ENCODE data around the gene DGAT2L6. TPM values are rescaled to one million over a fixed set of nuclear protein-coding genes. Genes with fewer than 3 reads are reported as not detected.
"Not testable (repeated sequence)": the region's sequence is repeated elsewhere in the genome, so short reads cannot be mapped to it uniquely, and the experiment has no call there.

Gene DGAT2L6
- total and polyA plus RNA-seq, 2 experiments from 2014 or later = not detected

GRCh38 chrX:70196961-70197720 is 19.9 kb downstream of the DGAT2L6 start:
- peak; percentile 75 for DNase-seq (ENCODE audit: low spot score)

GRCh38 chrX:70201732-70202131 is 24.4 kb downstream of the DGAT2L6 start:
- 78% methylated on average over 5 of the region's 5 CpGs for WGBS (ENCODE audit: low lambda C conversion rate, missing lambda C conversion rate)
- no peaks in the 10 kb centered on the region for H3K36me3 ChIP-seq (replicated peaks; ENCODE audit: insufficient read depth, low read depth)
- no peaks in the 10 kb centered on the region for H3K79me2 ChIP-seq

More at GRCh38 chrX:70196961-70197720, 19.9 kb downstream of the DGAT2L6 start:
- no peaks in the 10 kb centered on the region for H4K20me1 ChIP-seq (ENCODE audit: insufficient read depth, poor library complexity, severe bottlenecking)
- no peak overlapping the region for H2AFZ ChIP-seq
- H3K4me3 ChIP-seq = no peak overlapping the region
- H3K79me2 ChIP-seq = no peaks in the 10 kb centered on the region
- TF ChIP-seq, protein P1, sequence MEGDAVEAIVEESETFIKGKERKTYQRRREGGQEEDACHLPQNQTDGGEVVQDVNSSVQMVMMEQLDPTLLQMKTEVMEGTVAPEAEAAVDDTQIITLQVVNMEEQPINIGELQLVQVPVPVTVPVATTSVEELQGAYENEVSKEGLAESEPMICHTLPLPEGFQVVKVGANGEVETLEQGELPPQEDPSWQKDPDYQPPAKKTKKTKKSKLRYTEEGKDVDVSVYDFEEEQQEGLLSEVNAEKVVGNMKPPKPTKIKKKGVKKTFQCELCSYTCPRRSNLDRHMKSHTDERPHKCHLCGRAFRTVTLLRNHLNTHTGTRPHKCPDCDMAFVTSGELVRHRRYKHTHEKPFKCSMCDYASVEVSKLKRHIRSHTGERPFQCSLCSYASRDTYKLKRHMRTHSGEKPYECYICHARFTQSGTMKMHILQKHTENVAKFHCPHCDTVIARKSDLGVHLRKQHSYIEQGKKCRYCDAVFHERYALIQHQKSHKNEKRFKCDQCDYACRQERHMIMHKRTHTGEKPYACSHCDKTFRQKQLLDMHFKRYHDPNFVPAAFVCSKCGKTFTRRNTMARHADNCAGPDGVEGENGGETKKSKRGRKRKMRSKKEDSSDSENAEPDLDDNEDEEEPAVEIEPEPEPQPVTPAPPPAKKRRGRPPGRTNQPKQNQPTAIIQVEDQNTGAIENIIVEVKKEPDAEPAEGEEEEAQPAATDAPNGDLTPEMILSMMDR (IDR thresholded peaks at IDR 0.05; ENCODE audit: poor library complexity) = peak; percentile 54
- no peak for TF ChIP-seq EZH2phosphoT487 (IDR thresholded peaks at IDR 0.05; ENCODE audit: low read depth, severe bottlenecking, unreplicated experiment)
- no peaks in the 10 kb centered on the region for H3K9me3 ChIP-seq (ENCODE audit: low read depth)
- no peaks in the 10 kb centered on the region for H3K36me3 ChIP-seq (replicated peaks; ENCODE audit: insufficient read depth, low read depth)
- no peak overlapping the region for H3K4me2 ChIP-seq
- H3K4me1 ChIP-seq (ENCODE audit: insufficient read depth) = no peaks in the 10 kb centered on the region
- H3K9me2 ChIP-seq (replicated peaks; ENCODE audit: insufficient read depth) = no peaks in the 10 kb centered on the region
- WGBS (ENCODE audit: low lambda C conversion rate, missing lambda C conversion rate) = 29% methylated on average over 12 of the region's 12 CpGs
- H3K27ac ChIP-seq = no peak overlapping the region
- no peaks in the 10 kb centered on the region for H3K27me3 ChIP-seq

GRCh38 chrX:70208479-70208878 is 31.2 kb downstream of the DGAT2L6 start:
- no peak overlapping the region for H3K27ac ChIP-seq
- no peaks in the 10 kb centered on the region for H3K4me1 ChIP-seq (ENCODE audit: insufficient read depth)
- no peaks in the 10 kb centered on the region for H3K27me3 ChIP-seq
- TF ChIP-seq EZH2phosphoT487 (IDR thresholded peaks at IDR 0.05; ENCODE audit: low read depth, severe bottlenecking, unreplicated experiment) (no peak), EZH2 (IDR thresholded peaks at IDR 0.05; ENCODE audit: borderline replicate concordance) (no peak)
- TF ChIP-seq, protein P1 (IDR thresholded peaks at IDR 0.05; ENCODE audit: poor library complexity) = no peak
- H3K4me3 ChIP-seq = no peak overlapping the region
- H2AFZ ChIP-seq = no peak overlapping the region
- no peak for DNase-seq (ENCODE audit: low spot score)
- H3K9me3 ChIP-seq (ENCODE audit: low read depth) = no peaks in the 10 kb centered on the region
- no peaks in the 10 kb centered on the region for H3K79me2 ChIP-seq
- no peaks in the 10 kb centered on the region for H4K20me1 ChIP-seq (ENCODE audit: insufficient read depth, poor library complexity, severe bottlenecking)
- H3K36me3 ChIP-seq (replicated peaks; ENCODE audit: insufficient read depth, low read depth) = no peaks in the 10 kb centered on the region
- no peaks in the 10 kb centered on the region for H3K9me2 ChIP-seq (replicated peaks; ENCODE audit: insufficient read depth)
- no peak overlapping the region for H3K4me2 ChIP-seq

More at GRCh38 chrX:70201732-70202131, 24.4 kb downstream of the DGAT2L6 start:
- Histone ChIP-seq H3K27me3 (no peaks in the 10 kb centered on the region), H3K9me2 (replicated peaks; ENCODE audit: insufficient read depth) (no peaks in the 10 kb centered on the region), H4K20me1 (ENCODE audit: insufficient read depth, poor library complexity, severe bottlenecking) (no peaks in the 10 kb centered on the region), H3K27ac (no peak overlapping the region), H3K4me1 (ENCODE audit: insufficient read depth) (no peaks in the 10 kb centered on the region), H3K9me3 (ENCODE audit: low read depth) (no peaks in the 10 kb centered on the region), H2AFZ (no peak overlapping the region), H3K4me3 (no peak overlapping the region), H3K4me2 (no peak overlapping the region)
- no peak for DNase-seq (ENCODE audit: low spot score)
- TF ChIP-seq EZH2 (IDR thresholded peaks at IDR 0.05; ENCODE audit: borderline replicate concordance) (no peak), EZH2phosphoT487 (IDR thresholded peaks at IDR 0.05; ENCODE audit: low read depth, severe bottlenecking, unreplicated experiment) (no peak)
- TF ChIP-seq, protein P1 (IDR thresholded peaks at IDR 0.05; ENCODE audit: poor library complexity) = no peak

DNA sequence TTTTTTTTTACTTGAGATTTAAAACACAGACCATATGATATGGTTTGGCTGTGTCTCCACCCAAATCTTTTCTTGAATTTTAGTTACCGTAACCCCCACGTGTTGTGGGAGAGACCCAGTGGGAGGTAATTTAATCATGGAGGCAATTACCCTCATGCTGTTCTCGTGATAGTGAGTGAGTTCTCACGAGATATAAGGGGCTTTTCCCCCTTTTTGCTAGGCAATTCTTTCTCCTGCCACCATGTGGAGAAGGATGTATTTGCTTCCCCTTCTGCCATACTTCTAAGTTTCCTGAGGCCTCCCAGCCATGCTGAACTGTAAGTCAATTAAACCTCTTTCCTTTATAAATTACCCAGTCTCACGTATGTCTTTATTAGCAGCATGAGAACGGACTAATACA is 32.3 kb downstream of the DGAT2L6 start:
- H3K27me3 ChIP-seq; H3K4me1 ChIP-seq (ENCODE audit: insufficient read depth); H3K27ac ChIP-seq; H3K79me2 ChIP-seq; H3K4me3 ChIP-seq; H3K9me3 ChIP-seq (ENCODE audit: low read depth); H3K36me3 ChIP-seq (replicated peaks; ENCODE audit: insufficient read depth, low read depth); H2AFZ ChIP-seq; H3K4me2 ChIP-seq; H3K9me2 ChIP-seq (replicated peaks; ENCODE audit: insufficient read depth); DNase-seq (ENCODE audit: low spot score); H4K20me1 ChIP-seq (ENCODE audit: insufficient read depth, poor library complexity, severe bottlenecking): not testable (repeated sequence)
- 48% methylated on average over 6 of the region's 6 CpGs for WGBS (ENCODE audit: low lambda C conversion rate, missing lambda C conversion rate)
